Measurements from ENCODE around the gene CEP70.

GRCh38 chr3:138477120-138477519 lies 116.9 kb downstream of the CEP70 start:
- TF ChIP-seq, protein P1, sequence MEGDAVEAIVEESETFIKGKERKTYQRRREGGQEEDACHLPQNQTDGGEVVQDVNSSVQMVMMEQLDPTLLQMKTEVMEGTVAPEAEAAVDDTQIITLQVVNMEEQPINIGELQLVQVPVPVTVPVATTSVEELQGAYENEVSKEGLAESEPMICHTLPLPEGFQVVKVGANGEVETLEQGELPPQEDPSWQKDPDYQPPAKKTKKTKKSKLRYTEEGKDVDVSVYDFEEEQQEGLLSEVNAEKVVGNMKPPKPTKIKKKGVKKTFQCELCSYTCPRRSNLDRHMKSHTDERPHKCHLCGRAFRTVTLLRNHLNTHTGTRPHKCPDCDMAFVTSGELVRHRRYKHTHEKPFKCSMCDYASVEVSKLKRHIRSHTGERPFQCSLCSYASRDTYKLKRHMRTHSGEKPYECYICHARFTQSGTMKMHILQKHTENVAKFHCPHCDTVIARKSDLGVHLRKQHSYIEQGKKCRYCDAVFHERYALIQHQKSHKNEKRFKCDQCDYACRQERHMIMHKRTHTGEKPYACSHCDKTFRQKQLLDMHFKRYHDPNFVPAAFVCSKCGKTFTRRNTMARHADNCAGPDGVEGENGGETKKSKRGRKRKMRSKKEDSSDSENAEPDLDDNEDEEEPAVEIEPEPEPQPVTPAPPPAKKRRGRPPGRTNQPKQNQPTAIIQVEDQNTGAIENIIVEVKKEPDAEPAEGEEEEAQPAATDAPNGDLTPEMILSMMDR (IDR thresholded peaks at IDR 0.05), result no peak
- TF ChIP-seq POLR2A (IDR thresholded peaks at IDR 0.05), result no peak
